Measurements from ENCODE around the gene PLIN5.

Gene PLIN5

DNA sequence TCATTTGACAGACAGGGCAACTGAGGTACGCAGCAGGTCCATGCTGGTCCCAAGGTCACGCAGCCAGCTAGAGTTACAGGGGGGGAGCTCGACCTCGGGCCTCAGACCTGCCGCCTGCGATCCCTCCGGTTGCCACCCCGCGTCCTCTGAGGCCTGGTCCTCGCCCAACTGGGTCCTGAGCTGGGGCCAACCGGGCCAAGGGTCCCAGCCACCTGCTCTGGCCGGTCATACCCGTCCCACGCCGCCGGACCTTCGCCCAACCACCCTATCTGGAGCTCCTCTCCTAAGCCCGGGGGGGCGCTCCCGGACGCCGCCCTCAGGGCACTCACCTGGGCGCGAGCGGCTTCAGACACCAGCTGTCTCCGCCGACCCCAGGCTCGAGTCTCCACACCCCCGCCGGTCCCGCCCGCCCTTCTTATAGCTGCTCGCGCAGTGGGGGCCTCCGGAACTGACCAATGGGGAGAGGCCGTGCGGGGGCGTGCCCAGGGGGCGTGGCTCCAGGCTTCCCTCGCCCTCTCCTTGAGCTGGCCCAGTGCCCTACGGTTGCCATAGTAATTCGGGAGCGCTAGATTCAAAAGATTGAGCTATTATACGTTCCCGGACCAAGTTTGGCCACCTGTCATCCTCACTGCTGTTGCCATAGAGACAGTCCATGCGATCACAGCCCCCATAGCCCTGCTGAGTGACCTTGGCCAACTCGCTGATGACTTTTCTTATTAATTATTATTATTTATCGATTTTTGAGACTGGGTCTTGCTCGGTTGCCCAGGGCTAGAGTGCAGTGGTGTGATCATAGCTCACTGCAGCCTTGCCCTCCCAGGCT lies at the start of gene PLIN5:
TSS of gene PLIN5 (minus strand) at position 389 of the 823 bp plus-strand sequence. CDS start 1,150 bp downstream, outside the sequence.
- TF ChIP-seq SUZ12 (IDR thresholded peaks at IDR 0.05; ENCODE audit: extremely low read depth, insufficient read depth, insufficient read length) (no peak), YY1 (IDR thresholded peaks at IDR 0.05; ENCODE audit: insufficient read depth, insufficient read length) (no peak), ZNF274 (IDR thresholded peaks at IDR 0.05; ENCODE audit: low read depth, low read length) (no peak)
- H3K27me3 ChIP-seq (ENCODE audit: insufficient read depth, insufficient read length) = peaks cover 6% of the 10 kb centered on the region
- H3K36me3 ChIP-seq (ENCODE audit: insufficient read depth, insufficient read length, low read length) = no peaks in the 10 kb centered on the region
- peak; percentile 80 for DNase-seq (ENCODE audit: low read depth, low spot score)
- no peaks in the 10 kb centered on the region for H3K9me3 ChIP-seq (ENCODE audit: insufficient read depth, low read length)
- H3K4me3 ChIP-seq (ENCODE audit: insufficient read length, low read depth) = peak within 1 kb of the TSS; percentile 70
- peak within 1 kb of the TSS; percentile 81 for H3K9ac ChIP-seq (ENCODE audit: insufficient read length, low read depth)
- H3K4me1 ChIP-seq (ENCODE audit: insufficient read depth, insufficient read length) = peaks cover 18% of the 10 kb centered on the region

- DNase-seq (ENCODE audit: low read depth, low spot score) = no peak
- peaks cover 22% of the 10 kb centered on the region for H3K27me3 ChIP-seq (ENCODE audit: insufficient read depth, insufficient read length)
- peaks cover 35% of the 10 kb centered on the region for H3K4me1 ChIP-seq (ENCODE audit: insufficient read depth, insufficient read length)
- H3K4me3 ChIP-seq (ENCODE audit: insufficient read length, low read depth) = peak overlapping the region; percentile 75
- no peak for TF ChIP-seq YY1 (IDR thresholded peaks at IDR 0.05; ENCODE audit: insufficient read depth, insufficient read length)
- no peak for TF ChIP-seq SUZ12 (IDR thresholded peaks at IDR 0.05; ENCODE audit: extremely low read depth, insufficient read depth, insufficient read length)
- no peak for TF ChIP-seq ZNF274 (IDR thresholded peaks at IDR 0.05; ENCODE audit: low read depth, low read length)
- H3K9ac ChIP-seq (ENCODE audit: insufficient read length, low read depth) = peak overlapping the region; percentile 76
- H3K36me3 ChIP-seq (ENCODE audit: insufficient read depth, insufficient read length, low read length) = no peaks in the 10 kb centered on the region
- no peaks in the 10 kb centered on the region for H3K9me3 ChIP-seq (ENCODE audit: insufficient read depth, low read length)
These were observed 49.1 kb upstream of the PLIN5 start for GRCh38 chr19:4583961-4584669.

- Histone ChIP-seq H3K4me1 (ENCODE audit: insufficient read depth, insufficient read length) (peaks cover 35% of the 10 kb centered on the region), H3K36me3 (ENCODE audit: insufficient read depth, insufficient read length, low read length) (no peaks in the 10 kb centered on the region)
These were observed 48.2 kb upstream of the PLIN5 start for GRCh38 chr19:4582980-4583842.

GRCh38 chr19:4581666-4582553 lies 46.9 kb upstream of the PLIN5 start:
- no peak overlapping the region for H3K9ac ChIP-seq (ENCODE audit: insufficient read length, low read depth)
- peaks cover 22% of the 10 kb centered on the region for H3K27me3 ChIP-seq (ENCODE audit: insufficient read depth, insufficient read length)

More at GRCh38 chr19:4582980-4583842, 48.2 kb upstream of the PLIN5 start:
- no peak overlapping the region for H3K9ac ChIP-seq (ENCODE audit: insufficient read length, low read depth)
- TF ChIP-seq ZNF274 (IDR thresholded peaks at IDR 0.05; ENCODE audit: low read depth, low read length) (no peak), SUZ12 (IDR thresholded peaks at IDR 0.05; ENCODE audit: extremely low read depth, insufficient read depth, insufficient read length) (no peak), YY1 (IDR thresholded peaks at IDR 0.05; ENCODE audit: insufficient read depth, insufficient read length) (no peak)
- H3K4me3 ChIP-seq (ENCODE audit: insufficient read length, low read depth) = no peak overlapping the region
- H3K27me3 ChIP-seq (ENCODE audit: insufficient read depth, insufficient read length) = peaks cover 22% of the 10 kb centered on the region
- DNase-seq (ENCODE audit: low read depth, low spot score) = no peak
- H3K9me3 ChIP-seq (ENCODE audit: insufficient read depth, low read length) = no peaks in the 10 kb centered on the region

DNA sequence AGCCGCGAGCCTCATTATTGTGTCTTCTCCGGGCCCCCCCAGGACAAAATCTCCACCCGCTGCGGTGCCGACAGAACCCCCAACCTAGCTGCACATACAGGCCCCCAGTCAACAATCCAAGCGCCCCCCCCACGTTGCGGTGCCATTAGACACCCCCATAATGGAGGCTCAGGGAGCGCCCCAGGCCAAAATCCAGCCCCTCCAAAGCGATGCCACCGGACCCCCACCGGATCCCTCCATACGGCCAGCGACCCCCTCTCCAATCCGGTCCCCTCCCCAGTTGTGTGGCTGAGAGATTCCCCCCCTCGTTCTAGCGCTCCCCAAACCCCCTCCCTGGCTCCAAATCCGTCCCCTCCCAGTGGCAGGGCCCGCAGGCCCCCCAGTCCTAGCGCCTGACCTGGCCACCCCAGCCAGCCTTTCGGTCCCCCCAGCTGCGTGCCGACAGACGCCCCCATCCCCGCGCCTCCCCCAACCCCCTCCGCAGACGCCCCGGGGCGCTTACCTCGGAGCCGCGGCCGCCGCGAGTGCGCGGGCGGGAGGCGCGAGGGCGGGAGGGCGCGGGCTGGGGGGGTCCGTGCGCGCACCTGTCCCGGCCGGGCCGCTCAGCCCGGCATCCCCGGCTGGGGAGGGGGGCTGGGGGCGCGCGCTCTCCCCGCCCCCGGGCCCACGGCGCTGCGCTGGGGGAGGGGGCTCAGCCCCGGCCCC lies 46.1 kb upstream of the PLIN5 start:
- H3K9me3 ChIP-seq (ENCODE audit: insufficient read depth, low read length) = no peaks in the 10 kb centered on the region
- peaks cover 33% of the 10 kb centered on the region for H3K4me1 ChIP-seq (ENCODE audit: insufficient read depth, insufficient read length)
- H3K9ac ChIP-seq (ENCODE audit: insufficient read length, low read depth) = peak overlapping the region; percentile 87
- no peak for TF ChIP-seq ZNF274 (IDR thresholded peaks at IDR 0.05; ENCODE audit: low read depth, low read length)
- TF ChIP-seq SUZ12 (IDR thresholded peaks at IDR 0.05; ENCODE audit: extremely low read depth, insufficient read depth, insufficient read length) = no peak
- no peak for TF ChIP-seq YY1 (IDR thresholded peaks at IDR 0.05; ENCODE audit: insufficient read depth, insufficient read length)
- DNase-seq (ENCODE audit: low read depth, low spot score) = no peak
- no peaks in the 10 kb centered on the region for H3K36me3 ChIP-seq (ENCODE audit: insufficient read depth, insufficient read length, low read length)
- peak overlapping the region; percentile 77 for H3K4me3 ChIP-seq (ENCODE audit: insufficient read length, low read depth)
- H3K27me3 ChIP-seq (ENCODE audit: insufficient read depth, insufficient read length) = peaks cover 22% of the 10 kb centered on the region

More at GRCh38 chr19:4581666-4582553, 46.9 kb upstream of the PLIN5 start:
- no peak for TF ChIP-seq YY1 (IDR thresholded peaks at IDR 0.05; ENCODE audit: insufficient read depth, insufficient read length)
- no peak for TF ChIP-seq SUZ12 (IDR thresholded peaks at IDR 0.05; ENCODE audit: extremely low read depth, insufficient read depth, insufficient read length)
- TF ChIP-seq ZNF274 (IDR thresholded peaks at IDR 0.05; ENCODE audit: low read depth, low read length) = no peak
- Histone ChIP-seq H3K9me3 (ENCODE audit: insufficient read depth, low read length) (no peaks in the 10 kb centered on the region), H3K4me3 (ENCODE audit: insufficient read length, low read depth) (peak overlapping the region; percentile 77), H3K4me1 (ENCODE audit: insufficient read depth, insufficient read length) (peaks cover 38% of the 10 kb centered on the region), H3K36me3 (ENCODE audit: insufficient read depth, insufficient read length, low read length) (no peaks in the 10 kb centered on the region)
- no peak for DNase-seq (ENCODE audit: low read depth, low spot score)
